ENCODE results near the gene AKAP3. TPM values are rescaled to one million over a fixed set of nuclear protein-coding genes. Genes with fewer than 3 reads are reported as not detected.

The AKAP3 gene
- total RNA-seq, 1 donor from 2014 or later: 0.64 TPM

- DNase-seq (ENCODE audit: low read depth in 2 of 2): no peak
Observed at GRCh38 chr12:4603421-4603820, 45.4 kb downstream of the AKAP3 start.

- no peak for DNase-seq (ENCODE audit: low read depth in 2 of 2)
Observed at GRCh38 chr12:4595881-4596280, 53.0 kb downstream of the AKAP3 start.

GRCh38 chr12:4591180-4591687 is 57.6 kb downstream of the AKAP3 start:
- DNase-seq (ENCODE audit: low read depth in 2 of 2): no peak

- DNase-seq (ENCODE audit: low read depth in 2 of 2): no peak
Observed at GRCh38 chr12:4589941-4590340, 58.9 kb downstream of the AKAP3 start.

- DNase-seq (ENCODE audit: low read depth in 2 of 2): no peak
Observed at GRCh38 chr12:4588916-4589315, 59.9 kb downstream of the AKAP3 start.

GRCh38 chr12:4587108-4587507 is 61.7 kb downstream of the AKAP3 start:
- no peak for DNase-seq (ENCODE audit: low read depth in 2 of 2)

- DNase-seq (ENCODE audit: low read depth in 2 of 2): no peak
Observed at GRCh38 chr12:4586500-4586899, 62.4 kb downstream of the AKAP3 start.

- DNase-seq (ENCODE audit: low read depth in 2 of 2): no peak
Observed at GRCh38 chr12:4584896-4585295, 64.0 kb downstream of the AKAP3 start.

GRCh38 chr12:4584281-4584680 is 64.6 kb downstream of the AKAP3 start:
- DNase-seq (ENCODE audit: low read depth in 2 of 2): no peak

- no peak for DNase-seq (ENCODE audit: low read depth in 2 of 2)
Observed at GRCh38 chr12:4580281-4580688, 68.6 kb downstream of the AKAP3 start.

- DNase-seq (ENCODE audit: low read depth in 2 of 2): peak; percentile 55 to 60
Observed at GRCh38 chr12:4579305-4580102, 69.3 kb downstream of the AKAP3 start.

GRCh38 chr12:4572680-4573079 is 76.2 kb downstream of the AKAP3 start:
- DNase-seq (ENCODE audit: low read depth in 2 of 2): peak; percentile 91 to 99

GRCh38 chr12:4569261-4569660 is 79.6 kb downstream of the AKAP3 start:
- DNase-seq (ENCODE audit: low read depth in 2 of 2): no peak

GRCh38 chr12:4567073-4567881 is 81.6 kb downstream of the AKAP3 start:
- DNase-seq (ENCODE audit: low read depth in 2 of 2): no peak

GRCh38 chr12:4566474-4566873 is 82.4 kb downstream of the AKAP3 start:
- no peak for DNase-seq (ENCODE audit: low read depth in 2 of 2)

Other genes with a start within 250 kb of the AKAP3 start
- not detected in 2 replicates for gene FGF6, start 203.2 kb downstream of the AKAP3 start, total RNA-seq
- gene RAD51AP1, start 110.2 kb downstream of the AKAP3 start, total RNA-seq: 6.3 and 14.1 TPM in 2 replicates
- 23.6 and 46.8 TPM in 2 replicates for gene DYRK4, start 86.8 kb downstream of the AKAP3 start, total RNA-seq
- gene NDUFA9, start 63 bp upstream of the AKAP3 start, total RNA-seq: 57.9 and 68.4 TPM in 2 replicates
- under 0.01 and 0.13 TPM in 2 replicates for gene GALNT8, start 71.3 kb upstream of the AKAP3 start, total RNA-seq

All from dermis microvascular lymphatic vessel endothelial cell (primary cell).